ENCODE data around the gene MRPL20.
A peak's percentile ranks its signal among the peaks of the same experiment; 100 is the strongest.

The MRPL20 gene

DNA sequence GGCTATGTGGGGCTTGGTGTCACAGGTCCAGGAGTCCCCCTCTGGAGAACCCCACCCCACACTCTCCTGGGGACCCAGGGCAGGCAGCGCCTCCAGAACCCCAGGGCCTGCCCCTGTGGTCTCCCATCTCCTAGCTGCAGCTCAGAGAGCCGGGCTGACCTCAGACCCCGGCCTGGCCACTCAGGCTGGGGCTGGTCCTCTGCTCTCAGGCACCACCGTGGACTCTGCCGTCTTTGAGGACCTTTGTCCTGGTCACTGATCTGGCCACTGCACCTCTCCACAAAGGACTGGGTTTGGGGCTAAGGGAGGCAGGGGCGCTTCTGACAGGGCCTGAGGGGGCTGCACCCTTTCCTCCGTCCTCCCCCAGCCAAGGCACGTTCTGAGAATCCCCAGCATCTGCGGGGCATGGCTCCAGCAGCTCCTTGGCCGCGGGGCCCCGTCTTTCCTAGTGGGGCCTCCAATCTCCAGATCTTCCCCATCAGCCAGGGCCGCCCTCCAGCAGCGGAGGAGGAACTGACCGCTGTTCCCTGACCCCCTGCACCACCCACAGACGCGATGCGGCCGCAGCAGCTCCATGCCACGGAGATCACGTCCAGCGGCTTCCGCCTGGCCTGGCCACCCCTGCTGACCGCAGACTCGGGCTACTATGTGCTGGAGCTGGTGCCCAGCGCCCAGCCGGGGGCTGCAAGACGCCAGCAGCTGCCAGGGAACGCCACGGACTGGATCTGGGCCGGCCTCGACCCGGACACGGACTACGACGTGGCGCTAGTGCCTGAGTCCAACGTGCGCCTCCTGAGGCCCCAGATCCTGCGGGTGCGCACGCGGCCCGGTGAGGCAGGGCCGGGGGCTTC lies 31.7 kb upstream of the MRPL20 start:
- TF ChIP-seq, protein P1, sequence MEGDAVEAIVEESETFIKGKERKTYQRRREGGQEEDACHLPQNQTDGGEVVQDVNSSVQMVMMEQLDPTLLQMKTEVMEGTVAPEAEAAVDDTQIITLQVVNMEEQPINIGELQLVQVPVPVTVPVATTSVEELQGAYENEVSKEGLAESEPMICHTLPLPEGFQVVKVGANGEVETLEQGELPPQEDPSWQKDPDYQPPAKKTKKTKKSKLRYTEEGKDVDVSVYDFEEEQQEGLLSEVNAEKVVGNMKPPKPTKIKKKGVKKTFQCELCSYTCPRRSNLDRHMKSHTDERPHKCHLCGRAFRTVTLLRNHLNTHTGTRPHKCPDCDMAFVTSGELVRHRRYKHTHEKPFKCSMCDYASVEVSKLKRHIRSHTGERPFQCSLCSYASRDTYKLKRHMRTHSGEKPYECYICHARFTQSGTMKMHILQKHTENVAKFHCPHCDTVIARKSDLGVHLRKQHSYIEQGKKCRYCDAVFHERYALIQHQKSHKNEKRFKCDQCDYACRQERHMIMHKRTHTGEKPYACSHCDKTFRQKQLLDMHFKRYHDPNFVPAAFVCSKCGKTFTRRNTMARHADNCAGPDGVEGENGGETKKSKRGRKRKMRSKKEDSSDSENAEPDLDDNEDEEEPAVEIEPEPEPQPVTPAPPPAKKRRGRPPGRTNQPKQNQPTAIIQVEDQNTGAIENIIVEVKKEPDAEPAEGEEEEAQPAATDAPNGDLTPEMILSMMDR (IDR thresholded peaks at IDR 0.05; ENCODE audit: insufficient read depth, low read depth, low read length, missing control alignments): no peak
- no peak overlapping the region for H3K4me3 ChIP-seq (ENCODE audit: low read length)
- no peak for DNase-seq (ENCODE audit: low read depth)

DNA sequence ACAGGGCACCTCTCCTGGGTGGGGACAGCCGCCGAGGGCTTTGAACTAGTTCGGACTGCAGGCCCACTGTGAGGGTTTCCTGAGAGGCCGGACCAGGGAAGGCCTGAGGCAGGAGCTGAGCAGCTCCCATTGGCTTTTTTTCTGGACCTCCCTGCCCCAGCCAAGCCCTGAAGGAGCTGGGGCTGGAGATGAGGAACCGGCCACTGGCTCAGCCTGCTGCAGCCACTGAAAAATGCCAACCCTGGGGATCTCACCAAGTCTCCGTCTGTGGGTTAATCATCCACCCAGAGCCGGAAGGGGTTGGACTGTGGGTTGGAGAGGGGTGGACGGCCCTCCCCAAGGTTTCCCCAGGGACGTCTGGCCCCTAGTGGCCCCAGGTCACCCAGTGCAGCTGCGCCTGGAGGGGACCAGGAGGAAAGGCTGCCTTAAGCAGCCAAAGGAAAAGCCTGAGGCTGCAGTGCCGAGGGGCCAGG lies 30.8 kb upstream of the MRPL20 start:
- no peak for DNase-seq (ENCODE audit: low read depth)
- no peak overlapping the region for H3K4me3 ChIP-seq (ENCODE audit: low read length)
- TF ChIP-seq, protein P1 (IDR thresholded peaks at IDR 0.05; ENCODE audit: insufficient read depth, low read depth, low read length, missing control alignments): no peak

DNA sequence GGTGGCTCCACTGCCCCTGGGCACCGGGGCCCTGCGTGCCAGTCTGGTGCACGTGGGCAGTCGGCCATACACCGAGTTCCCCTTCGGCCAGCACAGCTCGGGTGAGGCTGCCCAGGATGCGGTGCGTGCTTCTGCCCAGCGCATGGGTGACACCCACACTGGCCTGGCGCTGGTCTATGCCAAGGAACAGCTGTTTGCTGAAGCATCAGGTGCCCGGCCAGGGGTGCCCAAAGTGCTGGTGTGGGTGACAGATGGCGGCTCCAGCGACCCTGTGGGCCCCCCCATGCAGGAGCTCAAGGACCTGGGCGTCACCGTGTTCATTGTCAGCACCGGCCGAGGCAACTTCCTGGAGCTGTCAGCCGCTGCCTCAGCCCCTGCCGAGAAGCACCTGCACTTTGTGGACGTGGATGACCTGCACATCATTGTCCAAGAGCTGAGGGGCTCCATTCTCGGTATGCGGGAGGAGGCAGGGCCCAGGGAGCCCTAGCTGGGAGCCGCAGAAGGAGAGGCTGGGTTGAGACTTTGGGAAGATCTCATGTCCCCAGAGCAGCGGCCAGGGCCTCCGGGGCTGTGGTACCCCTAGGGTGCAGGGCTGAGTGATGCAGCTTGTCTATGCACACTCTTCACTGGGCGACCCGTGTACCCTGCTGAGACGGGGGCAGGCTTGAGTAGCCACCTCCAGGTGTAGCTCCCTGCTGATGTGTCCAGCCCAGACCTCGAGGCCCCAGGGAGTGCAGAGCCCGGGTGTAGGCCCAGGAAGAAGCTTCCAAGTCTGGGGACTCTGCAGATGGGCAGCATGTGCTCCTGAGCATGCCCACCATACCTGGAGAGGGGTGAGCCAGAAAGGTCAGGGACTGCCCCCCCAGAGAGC lies 30.2 kb upstream of the MRPL20 start:
- no peak for DNase-seq (ENCODE audit: low read depth)
- TF ChIP-seq, protein P1 (IDR thresholded peaks at IDR 0.05; ENCODE audit: insufficient read depth, low read depth, low read length, missing control alignments): no peak
- H3K4me3 ChIP-seq (ENCODE audit: low read length): no peak overlapping the region

DNA sequence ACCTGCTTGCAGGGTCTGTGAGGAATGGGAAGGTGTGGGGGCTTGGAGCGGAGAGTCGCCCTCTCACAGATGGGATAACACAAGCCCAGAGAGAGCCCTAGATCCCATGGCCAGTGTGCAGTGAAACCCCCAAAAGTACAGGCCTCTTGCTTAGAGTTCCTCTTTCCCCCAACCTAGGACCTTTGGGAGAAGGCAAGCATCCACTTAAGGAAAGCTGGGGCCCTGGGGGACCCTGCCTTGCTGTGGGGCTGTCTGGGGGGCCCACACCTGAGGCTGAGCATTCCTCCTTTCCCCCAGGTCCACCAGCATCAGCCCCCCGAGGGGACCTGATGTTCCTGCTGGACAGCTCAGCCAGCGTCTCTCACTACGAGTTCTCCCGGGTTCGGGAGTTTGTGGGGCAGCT lies 29.5 kb upstream of the MRPL20 start:
- H3K4me3 ChIP-seq (ENCODE audit: low read length): peak overlapping the region; percentile 56
- TF ChIP-seq, protein P1 (IDR thresholded peaks at IDR 0.05; ENCODE audit: insufficient read depth, low read depth, low read length, missing control alignments): no peak
- DNase-seq (ENCODE audit: low read depth): no peak

DNA sequence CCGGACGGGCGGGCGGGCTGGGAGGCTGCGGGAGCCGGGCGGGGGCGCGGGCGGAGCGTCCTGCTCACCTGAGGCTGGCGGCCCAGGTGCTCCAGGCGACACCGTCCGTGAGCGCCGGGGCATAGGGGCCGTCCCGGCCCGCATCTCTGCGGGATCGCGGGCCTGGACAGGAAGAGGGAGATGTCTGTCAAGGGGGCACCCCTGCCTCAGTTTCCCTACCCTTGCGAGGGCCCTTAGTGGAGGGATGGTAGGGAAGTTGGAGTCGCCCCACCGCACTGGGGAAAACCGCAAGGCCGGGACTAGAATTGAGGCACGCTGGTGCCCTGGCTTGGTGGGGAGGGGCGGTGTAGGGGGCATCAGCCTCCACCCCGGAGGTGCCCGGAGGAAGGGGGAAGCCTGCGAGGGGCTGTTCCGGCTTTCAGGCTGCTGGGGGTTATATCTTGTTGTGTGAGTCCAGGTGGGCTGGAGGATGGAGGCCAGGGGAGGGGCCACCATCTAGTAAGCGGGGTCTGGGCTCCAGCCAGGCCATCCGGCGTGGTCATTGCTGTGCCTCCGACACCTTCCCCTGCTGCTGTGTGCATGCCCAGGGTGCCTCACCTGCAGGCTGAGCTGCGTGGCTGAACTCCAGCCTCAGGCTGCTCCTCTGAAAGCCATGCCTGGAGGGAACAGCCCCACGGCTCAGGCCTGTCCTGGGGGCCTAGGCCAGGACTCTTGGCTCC lies 29.0 kb upstream of the MRPL20 start:
- TF ChIP-seq, protein P1 (IDR thresholded peaks at IDR 0.05; ENCODE audit: insufficient read depth, low read depth, low read length, missing control alignments): no peak
- no peak for DNase-seq (ENCODE audit: low read depth)
- peak overlapping the region; percentile 56 for H3K4me3 ChIP-seq (ENCODE audit: low read length)

DNA sequence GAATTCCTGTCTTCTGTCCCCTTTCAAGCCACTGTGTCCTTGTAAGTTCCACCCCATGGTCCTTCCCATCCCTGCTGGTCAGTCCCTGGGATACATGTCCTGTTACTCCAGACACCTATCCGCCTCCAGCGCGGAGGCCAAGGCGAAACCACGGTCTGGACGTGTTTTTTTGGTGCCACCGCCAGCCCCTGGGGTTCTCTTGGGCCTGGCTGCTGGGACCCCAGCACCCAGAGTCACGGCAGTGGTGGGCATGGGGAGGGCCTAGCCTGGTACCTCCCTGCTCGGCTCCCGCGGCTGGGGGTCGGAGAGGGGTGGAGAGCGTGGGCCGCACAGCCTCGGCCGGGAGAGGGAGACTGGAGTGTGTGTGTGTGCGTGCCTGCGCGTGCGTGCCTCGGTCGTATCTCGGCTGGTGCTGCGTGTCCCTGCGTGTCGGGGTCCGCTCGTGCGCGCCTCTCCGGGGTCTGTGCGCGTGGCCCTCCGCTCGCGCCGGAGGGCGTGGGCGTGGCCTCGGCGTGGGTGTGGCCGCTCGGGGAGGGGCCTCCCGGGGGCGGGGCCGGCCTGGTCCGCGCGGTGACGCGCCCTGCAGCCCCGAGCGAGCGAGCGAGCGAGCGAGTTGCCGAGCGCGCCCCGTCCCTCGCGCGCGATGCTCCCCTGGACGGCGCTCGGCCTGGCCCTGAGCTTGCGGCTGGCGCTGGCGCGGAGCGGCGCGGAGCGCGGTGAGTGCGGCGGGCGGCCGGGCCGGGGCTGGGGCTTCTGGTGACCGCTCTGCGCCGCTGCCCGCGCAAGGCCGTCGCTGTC lies 28.2 kb upstream of the MRPL20 start, which contains the start of gene VWA1:
TSS of gene VWA1 (plus strand) at position 585 of the 798 bp plus-strand sequence. CDS start at position 644, 59 bp downstream.
- peak within 1 kb of the TSS; percentile 56 for H3K4me3 ChIP-seq (ENCODE audit: low read length)
- peak; percentile 79 for DNase-seq (ENCODE audit: low read depth)
- TF ChIP-seq, protein P1 (IDR thresholded peaks at IDR 0.05; ENCODE audit: insufficient read depth, low read depth, low read length, missing control alignments): no peak
